Pancreas (tissue), 10 donors: Measurements from ENCODE around the gene ACY1. TPM values are rescaled to one million over a fixed set of nuclear protein-coding genes. Genes with fewer than 3 reads are reported as not detected.

Experiments used
- ATAC-seq, 4 donors: fragments of 200-7000 bp; cut with Tn5 transposase; one replicate each; pipeline versions ENCODE4 v1.8.0 to v1.9.1; 2020; ENCODE audit warnings: mild to moderate bottlenecking in 4 of 4, moderate library complexity in 4 of 4
- DNase-seq, 6 donors: peaks; one replicate each; pipeline ENCODE4 v3.0.0-alpha.2; 2020
- FAIRE-seq: peaks from 2 replicates; lab custom pipeline; 2012; peaks lifted over from hg19 to GRCh38; lab: Jason Lieb, UNC
- H3K27ac ChIP-seq, 4 donors: fragments of 200-600 bp; sonication (generic); 1 replicate in 3 of 4; 2 replicates in 1 of 4; pipeline versions ENCODE4 v1.5.0 to v1.8.0; 2020
- H3K27me3 ChIP-seq, 4 donors: fragments of 200-600 bp; one replicate each; pipeline ENCODE4 v1.8.0; 2021
- H3K36me3 ChIP-seq, 3 donors: fragments of 200-600 bp; sonication (generic) in 1 of 3; one replicate each; pipeline versions ENCODE4 v1.5.0 to v1.8.0; 2020 to 2021
- H3K4me1 ChIP-seq, 3 donors: fragments of 200-600 bp; one replicate each; pipeline ENCODE4 v1.8.0; 2021
- H3K4me3 ChIP-seq, 4 donors: fragments of 200-600 bp; sonication (generic) in 2 of 4; one replicate each; pipeline versions ENCODE4 v1.5.0 to v1.8.0; 2020 to 2021
- H3K9me3 ChIP-seq, 4 donors: fragments of 200-600 bp; one replicate each; pipeline ENCODE4 v1.8.0; 2021
- WGBS, 2 donors: extraction: QIAGEN DNeasy Blood & Tissue Kit; methylation state at CpG; one replicate each; pipeline ENCODE4 v1.1.7; 2013; 5-methylcytosine and 5-hydroxymethylcytosine counted together
- intact Hi-C, 3 donors: fragments of 100-400 bp; cut with DNase I; formaldehyde crosslinking; loops; one replicate each; pipeline versions ENCODE4 v1.11.1 to v1.14.2; 2022
- polyA plus RNA-seq, 2 donors: library from polyadenylated mRNA; stranded (reverse); fragments of 200-250 nt; gene quantifications; one replicate each; pipeline ENCODE4 v1.2.3, GENCODE V29; 2013
- total RNA-seq, 6 donors: library from RNA; stranded (reverse); fragmentation: NEBNext Ultra II Directional in 4 of 6; extraction: Animal tissue kit (Norgen Biotek cat#: 25700) in 4 of 6; gene quantifications; one replicate each; pipeline versions ENCODE4 v1.2.1 to v1.2.4, GENCODE V29; 2021 to 2023
- TF ChIP-seq, protein P1 (sequence below), 4 donors: fragments of 200-600 bp; sonication (generic) in 3 of 4; IDR thresholded peaks; one replicate each; pipeline versions ENCODE4 v1.5.0 to v1.8.0; 2021; ENCODE audit warnings: antibody characterized with exemption in 4 of 4
- donor health status: healthy with polysubstance abuse.
- donor health status: DM: no; HTN: no; CAD: no; lungs with moderate emphysema.
- donor health status: DM: no; HTN: no; CAD: no.
- donor health status: control.
- donor health status: control.
- donor health status: Bipolar disorder and iron deficiency.
- donor health status: DM: yes; HTN: yes; CAD: no.
- donor health status: DM: no; HTN: no; CAD: no.
- donor health status: DM: no; HTN: no; CAD: no.
- donor health status: DM: yes; HTN: yes; CAD: no.

Gene ACY1
- total and polyA plus RNA-seq, 8 donors = 5.7 to 21.5 (median 15.6) TPM

- Histone ChIP-seq H3K4me3 (no peak overlapping the region), H3K4me1 (peaks cover 0 to 1% (median 0%) of the 10 kb centered on the region in 3 donors), H3K27me3 (no peaks in the 10 kb centered on the region), H3K36me3 (no peaks in the 10 kb centered on the region), H3K9me3 (no peaks in the 10 kb centered on the region), H3K27ac (no peak overlapping the region)
- ATAC-seq (no peak), DNase-seq (peak in 1 of 6 donors; percentile 30), FAIRE-seq (no peak)
- TF ChIP-seq, protein P1, sequence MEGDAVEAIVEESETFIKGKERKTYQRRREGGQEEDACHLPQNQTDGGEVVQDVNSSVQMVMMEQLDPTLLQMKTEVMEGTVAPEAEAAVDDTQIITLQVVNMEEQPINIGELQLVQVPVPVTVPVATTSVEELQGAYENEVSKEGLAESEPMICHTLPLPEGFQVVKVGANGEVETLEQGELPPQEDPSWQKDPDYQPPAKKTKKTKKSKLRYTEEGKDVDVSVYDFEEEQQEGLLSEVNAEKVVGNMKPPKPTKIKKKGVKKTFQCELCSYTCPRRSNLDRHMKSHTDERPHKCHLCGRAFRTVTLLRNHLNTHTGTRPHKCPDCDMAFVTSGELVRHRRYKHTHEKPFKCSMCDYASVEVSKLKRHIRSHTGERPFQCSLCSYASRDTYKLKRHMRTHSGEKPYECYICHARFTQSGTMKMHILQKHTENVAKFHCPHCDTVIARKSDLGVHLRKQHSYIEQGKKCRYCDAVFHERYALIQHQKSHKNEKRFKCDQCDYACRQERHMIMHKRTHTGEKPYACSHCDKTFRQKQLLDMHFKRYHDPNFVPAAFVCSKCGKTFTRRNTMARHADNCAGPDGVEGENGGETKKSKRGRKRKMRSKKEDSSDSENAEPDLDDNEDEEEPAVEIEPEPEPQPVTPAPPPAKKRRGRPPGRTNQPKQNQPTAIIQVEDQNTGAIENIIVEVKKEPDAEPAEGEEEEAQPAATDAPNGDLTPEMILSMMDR (IDR thresholded peaks at IDR 0.05) = no peak
- intact Hi-C loops = loop anchor here in 1 of 3 donors (10.0 kb wide), 1 partner anchor 177 kb away; no protein-coding TSS in a partner anchor
- WGBS, 2 donors = 65 to 69% methylated on average over 13 of the region's 13 CpGs
Observed at GRCh38 chr3:51947215-51947900, 36.0 kb upstream of the ACY1 start.

GRCh38 chr3:51948016-51948580 lies 35.2 kb upstream of the ACY1 start:
- Histone ChIP-seq H3K36me3 (no peaks in the 10 kb centered on the region), H3K4me3 (no peak overlapping the region), H3K27me3 (no peaks in the 10 kb centered on the region), H3K27ac (no peak overlapping the region), H3K4me1 (no peaks in the 10 kb centered on the region), H3K9me3 (no peaks in the 10 kb centered on the region)
- FAIRE-seq = no peak
- 82 to 87% methylated on average over 10 of the region's 10 CpGs for WGBS, 2 donors
- TF ChIP-seq, protein P1 (IDR thresholded peaks at IDR 0.05) = no peak
- DNase-seq = peak in 1 of 6 donors; percentile 35
- intact Hi-C loops = loop anchor here in 1 of 3 donors (10.0 kb wide), 1 partner anchor 177 kb away; no protein-coding TSS in a partner anchor
- ATAC-seq = no peak

DNA sequence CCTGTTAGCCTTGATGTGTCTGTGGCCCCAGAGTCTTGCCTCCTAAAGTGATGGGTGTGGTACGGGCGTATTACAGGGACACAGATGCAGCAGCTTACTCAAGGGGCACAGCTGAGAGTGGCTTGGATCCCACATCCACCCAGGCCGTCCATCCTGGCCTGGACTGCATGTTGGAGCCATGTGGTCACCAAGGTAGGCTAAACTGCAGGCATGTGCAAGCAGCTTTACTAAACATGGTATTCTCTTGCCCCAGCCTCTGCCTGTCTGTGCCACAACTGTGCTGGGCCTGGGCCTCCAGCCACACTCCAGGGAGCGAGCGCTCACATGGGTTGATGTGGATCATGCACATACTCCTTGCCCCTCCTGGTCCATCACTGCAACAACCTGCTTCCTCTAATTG lies 34.2 kb upstream of the ACY1 start:
- no peaks in the 10 kb centered on the region for H3K36me3 ChIP-seq
- DNase-seq (peak in 1 of 6 donors; percentile 30), FAIRE-seq (no peak), ATAC-seq (no peak)
- H3K4me1 ChIP-seq = no peaks in the 10 kb centered on the region
- intact Hi-C loops = loop anchor here in 1 of 3 donors (10.0 kb wide), 1 partner anchor 176 kb away; no protein-coding TSS in a partner anchor
- no peaks in the 10 kb centered on the region for H3K9me3 ChIP-seq
- WGBS, 2 donors = 86 to 95% methylated on average over 5 of the region's 5 CpGs
- TF ChIP-seq, protein P1 (IDR thresholded peaks at IDR 0.05) = no peak
- H3K27me3 ChIP-seq = no peaks in the 10 kb centered on the region
- H3K27ac ChIP-seq = no peak overlapping the region
- no peak overlapping the region for H3K4me3 ChIP-seq

DNA sequence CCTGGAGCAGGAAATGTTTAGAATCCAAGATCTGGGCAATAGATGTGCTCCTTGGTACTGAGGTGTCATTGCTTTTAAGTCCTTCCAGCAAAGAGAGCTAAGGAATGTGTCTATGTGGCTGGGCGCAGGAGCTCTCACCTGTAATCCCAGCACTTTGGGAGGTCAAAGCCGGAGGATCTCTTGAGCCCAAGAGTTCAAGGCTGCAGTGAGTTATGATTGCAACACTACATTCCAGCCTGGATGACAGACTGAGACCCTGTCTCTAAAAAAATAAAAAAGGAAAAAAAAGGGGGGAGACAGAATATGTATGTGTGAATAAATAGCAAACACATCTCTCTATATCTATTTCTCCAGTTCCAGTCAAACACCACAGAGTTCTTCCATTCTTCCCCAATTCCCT lies 32.4 kb upstream of the ACY1 start:
- FAIRE-seq (no peak), DNase-seq (no peak), ATAC-seq (no peak)
- no peaks in the 10 kb centered on the region for H3K27me3 ChIP-seq
- WGBS, 2 donors = 76 to 82% methylated on average over 2 of the region's 2 CpGs
- no peaks in the 10 kb centered on the region for H3K9me3 ChIP-seq
- H3K27ac ChIP-seq = no peak overlapping the region
- no peak overlapping the region for H3K4me3 ChIP-seq
- intact Hi-C loops = no loop called here
- TF ChIP-seq, protein P1 (IDR thresholded peaks at IDR 0.05) = no peak
- H3K4me1 ChIP-seq = no peaks in the 10 kb centered on the region
- H3K36me3 ChIP-seq = no peaks in the 10 kb centered on the region

GRCh38 chr3:51953445-51953844 lies 29.9 kb upstream of the ACY1 start:
- Histone ChIP-seq H3K27me3 (no peaks in the 10 kb centered on the region), H3K27ac (no peak overlapping the region), H3K4me3 (no peak overlapping the region), H3K4me1 (peaks cover 0 to 5% (median 0%) of the 10 kb centered on the region in 3 donors), H3K36me3 (no peaks in the 10 kb centered on the region), H3K9me3 (no peaks in the 10 kb centered on the region)
- FAIRE-seq (no peak), DNase-seq (peak in 1 of 6 donors; percentile 2), ATAC-seq (no peak)
- TF ChIP-seq, protein P1 (IDR thresholded peaks at IDR 0.05) = no peak
- 80 to 86% methylated on average over 3 of the region's 3 CpGs for WGBS, 2 donors
- intact Hi-C loops = no loop called here
